Measurements from ENCODE around the gene CTRB2.

- TF ChIP-seq RAD21 (IDR thresholded peaks at IDR 0.05 in 1 of 2, conservative IDR thresholded peaks at IDR 0.05 in 1 of 2; ENCODE audit: low read depth in 2 of 2, low read length in 2 of 2) (no peak), SP1 (IDR thresholded peaks at IDR 0.05; ENCODE audit: low read depth, low read length) (no peak), EZH2 (IDR thresholded peaks at IDR 0.05; ENCODE audit: low read depth, low read length, severe bottlenecking) (no peak), GABPA (IDR thresholded peaks at IDR 0.05; ENCODE audit: borderline replicate concordance, insufficient read depth, low read length) (no peak)
- TF ChIP-seq, protein P1, sequence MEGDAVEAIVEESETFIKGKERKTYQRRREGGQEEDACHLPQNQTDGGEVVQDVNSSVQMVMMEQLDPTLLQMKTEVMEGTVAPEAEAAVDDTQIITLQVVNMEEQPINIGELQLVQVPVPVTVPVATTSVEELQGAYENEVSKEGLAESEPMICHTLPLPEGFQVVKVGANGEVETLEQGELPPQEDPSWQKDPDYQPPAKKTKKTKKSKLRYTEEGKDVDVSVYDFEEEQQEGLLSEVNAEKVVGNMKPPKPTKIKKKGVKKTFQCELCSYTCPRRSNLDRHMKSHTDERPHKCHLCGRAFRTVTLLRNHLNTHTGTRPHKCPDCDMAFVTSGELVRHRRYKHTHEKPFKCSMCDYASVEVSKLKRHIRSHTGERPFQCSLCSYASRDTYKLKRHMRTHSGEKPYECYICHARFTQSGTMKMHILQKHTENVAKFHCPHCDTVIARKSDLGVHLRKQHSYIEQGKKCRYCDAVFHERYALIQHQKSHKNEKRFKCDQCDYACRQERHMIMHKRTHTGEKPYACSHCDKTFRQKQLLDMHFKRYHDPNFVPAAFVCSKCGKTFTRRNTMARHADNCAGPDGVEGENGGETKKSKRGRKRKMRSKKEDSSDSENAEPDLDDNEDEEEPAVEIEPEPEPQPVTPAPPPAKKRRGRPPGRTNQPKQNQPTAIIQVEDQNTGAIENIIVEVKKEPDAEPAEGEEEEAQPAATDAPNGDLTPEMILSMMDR (IDR thresholded peaks at IDR 0.05; ENCODE audit: control extremely low read depth in 1 of 3, insufficient read depth in 1 of 3, low read depth in 1 of 3, low read length in 3 of 3) = no peak
Measured at GRCh38 chr16:75207831-75208230, 870 bp upstream of the CTRB2 start.
